NT2/D1 (cell line): ENCODE data around the gene MGAT5.

Experiments
- SUZ12 ChIP-seq: IDR thresholded peaks from 2 replicates; pipeline ENCODE4 v1.6.1; 2011; ENCODE audit not compliant: insufficient read length, insufficient read depth; ENCODE audit errors: extremely low read depth
- YY1 ChIP-seq: IDR thresholded peaks from 2 replicates; pipeline ENCODE4 v1.6.1; 2011; ENCODE audit not compliant: insufficient read length, insufficient read depth
- ZNF274 ChIP-seq: IDR thresholded peaks from 2 replicates; pipeline ENCODE4 v1.6.1; 2011; ENCODE audit warnings: mild to moderate bottlenecking, low read depth, low read length

DNA sequence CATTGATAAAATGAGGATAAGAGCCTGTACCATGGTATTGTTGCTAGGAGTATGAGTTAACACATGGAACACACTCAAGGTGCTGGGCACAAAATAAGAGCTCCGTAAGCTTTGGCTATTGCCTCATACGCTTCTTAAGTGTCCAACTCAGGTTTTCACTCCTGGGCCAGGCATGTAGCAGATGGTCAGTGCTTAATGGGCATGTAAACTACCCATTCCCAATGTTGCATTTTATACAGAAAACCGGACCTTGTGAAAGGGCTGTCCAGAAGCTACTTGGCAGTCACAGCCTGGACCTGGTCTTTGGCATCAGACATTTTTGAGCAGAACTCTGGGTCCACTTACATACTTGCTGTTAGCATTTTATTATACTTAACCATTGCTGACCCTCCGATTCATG is 26.9 kb downstream of the MGAT5 start:
- TF ChIP-seq SUZ12 (no peak), ZNF274 (no peak), YY1 (no peak)
